A549 treated with DMSO at 1 μM for 4 hours (cell line): ENCODE measurements around the gene POTEH. TPM values are rescaled to one million over a fixed set of nuclear protein-coding genes. Genes with fewer than 3 reads are reported as not detected.

Source experiments
- total RNA-seq: library from RNA; stranded (reverse); fragments of 200-300 nt; extraction: Qiagen RNA extraction; gene quantifications from 5 replicates; pipeline ENCODE4 v1.2.3, GENCODE V29; 2022; ENCODE audit warnings: low read depth

The POTEH gene
- not detected in 5 replicates for total RNA-seq

DNA sequence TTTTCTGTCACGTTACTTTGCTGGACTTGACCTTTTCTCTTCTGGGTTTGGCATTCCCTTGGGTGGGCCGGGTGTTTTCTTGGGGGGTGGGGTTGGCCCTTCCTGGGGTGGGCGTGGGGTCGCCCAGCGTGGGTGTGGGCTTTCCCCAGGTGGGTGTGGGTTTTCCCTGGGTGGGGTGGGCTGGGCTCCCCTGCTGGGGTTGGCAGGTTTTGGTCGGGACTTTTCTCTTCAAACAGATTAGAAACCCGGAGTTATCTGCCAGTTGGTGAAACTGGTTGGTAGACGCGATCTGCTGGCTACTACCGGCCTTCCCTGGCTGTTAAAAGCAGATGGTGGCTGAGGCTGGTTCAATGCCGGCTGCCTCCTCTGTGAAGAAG, at the start of gene POTEH:
TSS of gene POTEH (plus strand) at position 278 of the 377 bp plus-strand sequence. CDS start at position 330, 52 bp downstream.

Other genes starting within 250 kb of the POTEH start
- gene OR11H1, start 161.8 kb upstream of the POTEH start, total RNA-seq, result not detected in 5 replicates